ENCODE measurements around the gene MED14.

DNA sequence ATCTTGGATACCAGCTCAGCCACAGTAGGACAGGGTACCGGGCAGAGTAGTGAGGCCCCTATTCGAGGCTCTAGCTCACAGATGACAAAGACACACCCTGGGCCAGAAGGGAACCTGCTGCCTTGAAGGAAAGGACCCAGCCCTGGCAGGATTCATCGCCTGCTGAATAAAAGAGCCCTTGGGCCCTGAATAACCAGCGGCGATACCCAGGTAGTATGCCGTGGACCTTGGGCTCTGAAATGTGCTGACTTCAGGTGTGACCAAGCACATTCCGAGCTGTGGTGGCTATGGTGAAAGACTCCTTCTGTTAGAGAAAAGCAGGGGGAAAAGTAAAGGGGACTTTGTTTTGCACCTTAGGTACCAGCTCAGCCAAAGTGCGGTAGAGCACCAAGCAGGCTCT is 14.6 kb downstream of the MED14 start:
- TF ChIP-seq POLR2A (IDR thresholded peaks at IDR 0.05) (no peak), CTCF (IDR thresholded peaks at IDR 0.05) (no peak)
